ENCODE data around the gene LCOR.
"Not testable (repeated sequence)": the region's sequence is repeated elsewhere in the genome, so short reads cannot be mapped to it uniquely, and the experiment has no call there.

The LCOR gene

DNA sequence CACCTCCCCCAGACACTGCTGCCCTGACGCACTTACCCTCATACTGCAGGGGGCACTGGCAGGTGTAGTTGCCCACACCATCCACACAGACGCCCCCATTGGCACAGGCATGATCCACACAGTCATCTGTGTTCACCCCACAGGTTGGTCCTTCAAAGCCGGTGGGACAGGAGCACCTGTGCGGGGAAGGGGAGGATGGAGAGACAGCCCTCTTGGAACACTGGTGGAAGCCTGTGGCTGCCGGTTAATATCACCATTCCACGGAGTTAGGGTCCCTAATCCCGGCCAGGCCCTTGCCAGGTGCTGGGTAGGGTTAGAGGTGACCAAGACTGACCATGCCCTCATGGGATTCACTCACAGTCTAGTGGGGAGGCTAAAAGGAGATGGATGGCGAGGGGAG is 181.9 kb downstream of the LCOR start:
- DNase-seq (ENCODE audit: low spot score) = no peak

DNA sequence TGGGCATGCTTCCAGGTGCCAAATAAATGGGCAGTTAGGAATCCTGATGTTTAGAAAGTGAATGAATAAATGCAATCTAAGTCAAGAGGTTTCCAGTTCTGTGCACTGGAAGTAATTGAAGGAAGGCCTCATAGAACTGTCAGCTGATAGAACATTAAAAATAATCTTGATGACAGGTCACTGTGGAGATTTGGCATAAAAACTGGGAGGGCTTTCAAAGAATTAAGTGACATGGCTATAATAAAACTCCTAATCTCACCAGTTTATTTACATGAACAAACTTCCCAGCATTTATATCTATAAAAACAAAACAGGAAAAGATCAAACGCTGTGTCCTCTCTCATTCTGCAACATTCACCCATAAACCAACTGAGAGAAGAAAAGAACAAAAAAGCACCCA is 183.1 kb downstream of the LCOR start:
- DNase-seq (ENCODE audit: low spot score) = no peak

DNA sequence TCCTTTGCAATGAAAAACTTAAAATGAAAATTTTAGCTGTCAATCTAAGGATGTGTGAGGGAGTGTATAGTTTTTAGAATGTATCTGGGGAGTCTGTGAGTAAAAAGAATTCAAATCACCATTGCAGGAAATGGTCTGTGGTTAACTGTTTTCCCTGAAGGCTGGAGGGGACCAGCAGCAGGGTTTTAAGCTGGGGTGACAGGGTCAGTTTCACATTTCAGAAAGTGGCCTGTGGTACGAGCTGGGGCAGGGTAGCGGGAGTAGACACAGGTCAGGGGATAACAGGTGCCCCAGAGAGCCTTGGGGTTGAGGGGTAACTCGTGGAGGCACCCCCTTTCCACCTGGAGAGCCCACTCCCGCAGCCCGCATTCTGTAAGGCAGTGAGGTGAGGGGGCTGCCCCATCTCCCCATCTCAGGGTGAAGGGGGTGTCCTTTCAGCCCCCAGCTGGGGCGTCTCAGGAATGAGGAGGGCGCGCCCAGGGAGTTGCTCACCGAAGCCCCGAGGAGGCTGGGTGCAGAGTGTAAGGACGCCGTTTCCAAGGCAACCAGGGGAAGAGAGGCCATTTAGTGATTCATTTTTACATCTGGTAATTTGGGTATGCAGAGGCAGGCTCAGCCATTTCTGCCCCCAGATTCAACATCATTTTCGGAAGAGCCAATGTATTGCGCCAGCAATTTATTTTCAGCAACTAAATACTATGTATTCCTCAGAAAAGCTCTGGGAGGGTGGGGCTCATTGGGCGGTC is 184.8 kb downstream of the LCOR start:
- no peak for DNase-seq (ENCODE audit: low spot score)

DNA sequence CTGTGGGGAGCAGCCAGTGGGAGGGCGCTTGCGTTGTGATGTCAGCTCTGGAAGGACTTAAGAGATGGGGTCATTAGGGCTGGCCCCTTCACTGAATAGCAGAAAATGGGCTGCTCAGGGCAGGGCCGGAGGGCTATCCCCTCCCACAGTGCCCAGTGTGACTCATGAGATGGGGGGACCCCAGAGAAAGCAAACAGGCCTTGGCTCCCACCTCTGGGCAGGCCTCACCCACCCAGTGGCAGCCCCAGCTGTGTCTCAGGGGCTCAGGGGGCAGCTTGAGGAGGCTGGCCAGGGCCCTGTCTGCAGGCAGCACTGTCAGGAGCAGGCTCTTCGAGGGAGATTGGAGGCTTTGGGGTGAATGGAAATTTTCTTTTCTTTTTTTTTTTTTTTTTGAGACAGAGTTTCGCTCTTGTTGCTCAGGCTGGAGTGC is 185.4 kb downstream of the LCOR start:
- DNase-seq (ENCODE audit: low spot score) = no peak

DNA sequence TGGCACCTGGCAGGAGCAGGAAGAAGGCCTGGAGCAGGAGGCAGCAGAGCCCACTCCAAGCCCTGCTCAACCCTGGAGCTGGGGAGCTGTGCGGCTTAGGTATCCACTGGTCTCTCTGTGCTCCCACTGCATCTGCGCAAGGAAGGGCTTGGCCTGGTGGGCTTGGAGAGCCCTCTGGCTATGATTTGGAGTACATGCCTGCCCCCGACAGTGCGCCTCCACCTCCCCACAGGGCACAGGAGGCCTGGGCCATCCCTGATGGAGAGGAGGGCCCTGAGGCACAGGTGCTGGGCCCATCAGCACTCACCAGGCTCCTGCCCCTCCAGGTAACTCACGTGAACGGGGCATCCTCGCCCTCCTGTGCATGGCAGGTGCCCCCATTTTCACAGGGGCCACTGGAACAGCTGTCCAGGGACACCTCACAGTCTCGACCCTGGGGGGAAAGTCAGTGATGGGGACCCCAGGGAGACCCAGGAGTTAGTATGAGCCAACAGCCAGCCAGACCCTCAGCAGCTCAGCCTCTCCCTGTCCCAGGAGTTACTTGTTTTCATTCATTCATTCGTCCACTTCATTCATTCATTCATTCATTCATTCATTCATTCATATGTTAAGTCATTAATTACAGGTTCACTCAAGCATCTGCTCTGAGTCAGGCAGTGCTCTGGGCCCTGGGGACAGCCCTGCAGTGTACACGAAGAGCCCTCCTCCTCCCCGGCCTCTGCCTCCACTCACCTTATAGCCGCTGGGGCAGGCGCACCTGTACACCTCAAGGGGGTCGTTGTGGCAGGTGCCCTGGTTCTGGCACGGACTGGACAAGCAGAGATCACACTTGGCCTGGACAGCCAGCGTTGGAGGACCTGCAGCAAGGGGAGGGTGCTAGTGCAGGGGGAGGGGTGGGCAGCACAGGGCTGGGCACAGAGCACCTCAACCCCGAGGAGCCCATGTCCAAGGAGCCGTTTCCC is 186.4 kb downstream of the LCOR start:
- DNase-seq (ENCODE audit: low spot score) = no peak

DNA sequence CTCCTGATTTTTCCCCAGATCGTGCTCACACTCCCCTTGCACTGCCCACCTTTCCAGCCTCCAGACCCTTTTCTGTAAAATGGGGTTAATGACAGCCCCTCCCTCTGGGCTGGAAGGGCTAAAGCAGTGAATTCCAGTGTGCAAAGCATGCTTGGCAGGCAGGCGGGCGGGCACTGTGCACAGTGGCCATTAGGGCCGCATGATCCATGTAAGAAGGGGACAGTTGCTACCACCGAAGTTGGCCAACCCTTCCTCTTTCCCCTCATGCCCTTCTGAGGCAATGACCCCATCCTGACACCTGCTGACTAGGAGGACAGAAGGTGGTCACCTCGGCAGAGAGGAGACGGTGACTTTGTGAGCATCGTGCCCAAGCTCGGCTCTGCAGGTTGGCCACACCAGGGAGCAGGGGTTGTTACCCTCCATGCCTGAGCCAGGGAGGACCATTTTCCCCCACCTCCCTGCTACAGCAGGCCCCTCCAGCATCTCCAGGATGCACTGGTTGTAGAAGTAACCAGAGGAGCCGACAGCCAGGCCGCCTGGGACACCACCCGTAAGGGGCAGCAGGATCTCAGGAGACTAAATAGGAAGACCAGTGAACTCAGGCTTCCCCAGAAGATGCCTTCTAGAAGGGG is 187.2 kb downstream of the LCOR start:
- no peak for DNase-seq (ENCODE audit: low spot score)

DNA sequence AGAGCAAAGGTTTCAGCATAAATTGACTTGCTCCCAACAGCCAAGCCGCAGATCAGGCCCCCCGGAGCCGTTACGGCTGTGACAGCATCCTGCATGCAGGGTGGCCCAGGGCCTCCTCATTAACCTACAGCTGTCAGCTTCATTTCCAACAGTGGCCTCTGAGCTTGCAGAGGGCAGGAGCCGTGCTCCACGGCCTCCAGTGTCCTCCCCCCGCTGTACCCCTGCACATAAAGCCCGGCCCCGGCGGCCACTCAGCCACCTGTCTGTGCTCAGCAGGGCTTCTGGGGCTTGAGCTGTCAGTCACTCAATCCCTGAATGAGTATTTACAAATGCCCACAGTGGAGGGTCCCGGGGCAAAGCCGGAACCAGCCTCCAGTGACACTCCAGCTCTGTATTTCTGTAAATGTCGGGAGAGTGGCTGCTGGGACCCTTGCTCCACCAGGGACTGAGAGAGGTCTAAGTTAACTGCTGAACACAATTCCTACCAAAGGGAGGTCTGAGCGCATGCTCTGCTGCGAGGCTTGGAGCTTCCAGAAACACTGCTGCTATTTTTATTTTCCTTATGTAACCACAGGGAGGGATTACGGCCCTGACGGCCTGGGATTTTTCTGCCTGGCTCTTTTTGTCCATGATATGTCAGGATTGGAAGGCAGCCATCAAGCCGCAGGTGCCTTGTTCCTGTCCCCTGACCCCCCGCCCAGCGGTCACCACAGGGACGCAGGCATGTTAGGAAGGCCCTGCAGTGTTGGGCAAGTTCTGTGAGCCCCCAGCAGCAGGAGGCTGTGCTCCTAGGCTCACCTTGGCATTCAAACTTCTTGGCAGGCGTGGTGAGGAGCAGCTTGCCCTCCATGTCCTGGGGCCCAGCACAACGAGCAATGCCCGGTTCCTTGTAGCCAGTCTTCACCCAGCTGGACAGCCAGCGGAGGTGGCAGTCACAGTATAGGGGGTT is 188.6 kb downstream of the LCOR start:
- no peak for DNase-seq (ENCODE audit: low spot score)

DNA sequence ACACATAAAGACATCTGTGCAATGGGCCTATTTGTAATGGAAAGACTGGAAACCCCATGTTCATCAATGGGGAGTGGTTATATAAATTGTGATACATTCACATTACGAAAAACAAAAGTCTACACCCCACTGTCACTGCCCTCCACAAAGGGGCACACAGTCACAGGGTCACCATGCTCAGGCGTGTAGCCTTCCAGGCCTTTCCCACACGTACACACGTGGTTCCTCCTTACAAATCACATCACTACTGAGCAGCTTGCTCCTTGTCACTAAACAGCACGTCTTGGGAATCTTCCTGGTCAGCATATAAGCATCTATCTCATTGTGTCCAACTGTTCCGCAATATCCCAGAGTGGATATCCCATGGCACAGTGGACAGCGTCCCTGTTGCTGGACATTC is 190.5 kb downstream of the LCOR start:
- DNase-seq (ENCODE audit: low spot score) = no peak

DNA sequence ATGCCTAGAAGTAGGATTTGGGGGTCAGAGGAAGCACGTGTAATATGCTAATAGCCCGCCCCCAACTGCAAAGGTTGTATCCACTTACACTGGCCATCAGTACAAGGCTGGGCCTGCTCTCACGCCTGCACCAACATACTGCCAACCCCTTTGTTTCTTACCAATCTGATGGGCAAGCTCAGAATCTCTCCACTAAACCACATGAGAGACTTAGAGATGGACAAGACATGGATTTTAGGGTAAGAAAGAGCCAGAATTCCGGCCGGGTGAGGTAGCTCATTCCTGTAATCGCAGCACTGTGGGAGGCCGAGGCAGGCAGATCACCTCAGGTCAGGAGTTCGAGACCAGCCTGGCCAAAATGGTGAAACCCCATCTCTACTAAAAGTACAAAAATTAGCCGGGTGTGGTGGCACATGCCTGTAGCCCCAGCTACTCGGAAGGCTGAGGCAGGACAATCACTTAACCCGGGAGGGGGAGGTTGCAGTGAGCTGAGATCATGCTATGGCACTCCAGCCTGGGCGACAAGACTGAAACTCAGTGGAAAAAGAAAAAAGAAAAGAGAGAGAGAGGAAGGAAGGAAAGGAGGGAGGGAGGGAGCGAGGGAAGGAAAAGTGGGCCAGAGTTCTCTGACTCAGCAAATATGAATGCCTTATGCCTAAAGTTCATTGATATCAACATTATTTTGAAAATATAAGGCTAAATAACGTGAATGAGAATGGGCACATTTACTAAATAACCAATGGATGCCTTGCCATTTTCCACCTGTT is 191.5 kb downstream of the LCOR start:
- DNase-seq (ENCODE audit: low spot score) = no peak

DNA sequence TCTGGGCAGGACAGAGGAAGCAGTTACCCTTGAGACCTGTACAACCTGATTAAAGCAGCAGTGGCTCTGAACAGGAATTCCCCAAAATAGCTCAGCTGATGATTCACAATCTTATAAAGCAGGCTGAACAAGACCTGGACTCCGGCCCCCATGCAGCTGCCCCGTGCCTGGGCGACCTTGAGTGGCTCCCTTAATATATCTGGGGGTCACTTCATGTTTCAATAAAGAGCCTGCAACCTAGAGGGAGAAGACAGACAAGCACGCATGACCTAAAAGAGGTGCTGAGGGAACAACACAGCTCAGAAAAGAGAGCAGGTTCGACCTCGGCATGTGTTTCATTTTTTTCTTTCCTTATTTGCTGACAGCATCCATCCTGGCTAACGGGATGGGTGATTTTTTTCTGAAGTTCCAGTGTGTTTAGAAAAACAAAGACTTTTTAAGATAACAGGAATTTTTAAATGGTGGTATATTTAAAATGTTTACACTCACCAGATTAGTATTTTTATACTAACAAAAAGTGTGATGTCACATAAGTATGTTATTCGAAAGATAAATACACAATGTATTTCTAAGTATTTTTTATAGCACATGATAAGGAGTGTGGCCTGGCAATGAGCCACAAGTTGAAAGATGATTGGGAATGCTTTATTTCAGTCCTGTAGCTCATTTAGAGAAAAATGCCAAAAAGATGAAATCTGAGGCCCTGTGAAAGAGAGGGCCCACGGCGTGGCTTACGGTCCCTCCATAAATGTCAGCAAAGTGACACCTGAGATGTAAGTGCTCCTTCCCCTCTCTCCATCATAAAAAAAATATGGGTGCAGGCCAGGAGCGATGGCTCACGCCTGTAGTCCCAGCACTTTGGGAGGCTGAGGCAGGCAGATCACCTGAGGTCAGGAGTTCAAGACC is 192.3 kb downstream of the LCOR start:
- no peak for DNase-seq (ENCODE audit: low spot score)

DNA sequence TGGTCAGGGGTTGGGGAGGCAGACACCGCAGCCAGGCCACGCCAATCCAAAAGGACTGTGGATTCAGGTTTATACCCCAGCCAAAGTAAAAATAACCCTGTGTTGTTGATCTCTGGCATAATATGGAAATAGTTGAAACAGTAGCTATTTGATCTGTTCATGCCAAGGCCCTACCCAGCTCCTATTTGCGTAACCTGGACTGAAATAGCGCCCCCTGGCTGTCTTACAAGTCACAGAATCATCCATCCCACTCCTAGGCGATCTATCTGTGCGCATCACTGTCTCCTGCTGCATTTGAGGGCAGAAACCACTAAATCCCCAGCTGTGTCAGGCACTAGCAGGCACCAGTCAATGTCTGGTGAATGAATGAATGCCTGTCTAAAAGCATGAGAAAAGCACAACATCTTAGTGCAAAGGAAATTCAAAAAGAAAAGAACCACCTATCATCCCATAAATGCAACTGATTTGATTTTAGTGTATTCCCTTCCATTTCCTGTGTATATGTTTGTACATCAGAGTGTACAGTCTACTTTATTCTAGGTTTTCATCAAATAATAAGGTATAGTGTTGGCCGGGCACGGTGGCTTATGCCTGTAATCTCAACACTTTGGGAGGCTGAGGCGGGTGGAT is 193.6 kb downstream of the LCOR start:
- peak; percentile 34 for DNase-seq (ENCODE audit: low spot score)

DNA sequence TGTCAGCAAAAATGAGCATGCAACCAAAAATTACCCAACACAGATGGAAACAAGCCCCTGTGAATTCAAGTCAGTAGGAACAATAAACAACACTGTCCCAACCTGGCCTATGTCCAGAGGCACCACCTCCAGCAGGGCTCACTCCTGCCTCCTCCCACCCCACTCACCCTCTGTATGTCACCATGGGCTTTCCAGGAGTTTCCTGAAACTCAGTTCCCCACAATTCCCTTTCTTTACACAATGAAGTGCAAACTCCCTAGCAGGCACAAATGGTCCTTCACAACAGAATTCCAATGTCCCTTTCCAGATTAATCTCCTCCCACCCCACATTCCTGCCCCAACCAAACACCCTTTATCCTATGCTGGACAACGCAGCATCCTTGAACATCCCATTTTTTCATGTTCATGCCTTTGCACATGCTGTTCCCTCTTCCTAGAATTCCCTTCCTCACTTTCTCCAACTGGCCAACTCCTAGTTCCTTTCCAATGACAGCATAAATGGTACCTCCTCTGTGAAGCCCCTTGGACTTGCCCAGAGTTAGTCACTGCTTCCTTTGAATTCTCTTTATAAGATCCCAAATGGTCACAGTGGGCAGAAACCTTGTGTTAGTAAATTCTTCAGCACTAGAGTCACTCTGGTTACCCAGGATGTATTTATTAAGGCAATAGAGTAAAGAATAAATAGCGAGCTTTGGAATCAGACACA is 196.2 kb downstream of the LCOR start:
- no peak for DNase-seq (ENCODE audit: low spot score)

DNA sequence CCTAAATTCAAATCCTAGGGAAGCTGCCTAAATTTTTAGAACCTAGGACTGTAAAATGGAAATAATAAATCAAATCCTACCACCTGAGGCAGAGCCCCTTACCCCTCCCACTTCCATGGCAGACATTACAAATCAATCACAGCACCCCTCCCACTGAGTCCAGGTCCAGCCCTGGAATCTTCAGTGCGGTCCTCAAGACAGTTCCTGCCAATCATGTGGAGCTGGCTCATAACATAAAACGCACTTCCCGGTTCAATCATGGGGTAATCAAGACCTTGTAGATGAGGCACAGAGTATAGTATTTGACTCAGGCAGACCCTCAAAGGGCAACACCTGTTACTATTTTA is 196.7 kb downstream of the LCOR start:
- DNase-seq (ENCODE audit: low spot score) = no peak

DNA sequence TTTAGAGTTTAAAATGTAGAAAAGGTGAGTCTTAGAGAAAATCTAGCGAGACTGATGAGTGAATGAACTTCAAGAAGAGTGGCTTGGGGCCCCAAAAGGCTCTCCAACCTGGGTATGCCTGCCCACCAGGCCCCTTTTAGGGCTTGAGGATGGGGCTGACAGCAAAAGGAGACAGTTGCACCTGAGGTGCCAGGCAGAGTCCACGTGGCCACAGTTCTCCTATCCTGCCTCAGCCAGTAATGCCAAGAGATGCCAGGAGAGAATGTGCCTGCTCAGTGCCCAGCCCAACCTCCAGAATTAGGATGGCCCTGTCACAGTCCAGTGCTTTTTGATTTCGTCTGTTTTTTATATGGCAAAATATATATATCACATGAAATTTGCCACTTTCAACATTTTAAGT is 197.2 kb downstream of the LCOR start:
- no peak for DNase-seq (ENCODE audit: low spot score)

DNA sequence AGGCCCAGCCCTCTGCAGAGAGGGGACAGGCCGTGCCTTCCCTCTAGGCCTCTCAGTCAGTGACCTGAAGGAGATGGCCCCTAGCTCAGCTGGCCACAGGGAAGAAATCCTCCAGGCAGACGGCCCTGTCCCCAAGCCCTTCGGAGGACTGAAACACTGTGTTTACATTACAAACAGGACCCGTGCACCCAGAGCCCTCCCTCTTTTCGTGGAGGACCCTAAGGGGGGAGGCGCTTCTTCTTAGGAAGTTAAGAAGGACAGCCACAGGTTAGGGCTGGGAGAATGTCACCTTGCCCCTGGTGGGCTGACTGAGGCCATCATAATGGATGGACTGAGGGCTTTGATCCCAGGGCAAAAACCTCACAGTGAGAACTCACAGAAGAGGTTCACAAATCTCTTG is 198.8 kb downstream of the LCOR start:
- no peak for DNase-seq (ENCODE audit: low spot score)

DNA sequence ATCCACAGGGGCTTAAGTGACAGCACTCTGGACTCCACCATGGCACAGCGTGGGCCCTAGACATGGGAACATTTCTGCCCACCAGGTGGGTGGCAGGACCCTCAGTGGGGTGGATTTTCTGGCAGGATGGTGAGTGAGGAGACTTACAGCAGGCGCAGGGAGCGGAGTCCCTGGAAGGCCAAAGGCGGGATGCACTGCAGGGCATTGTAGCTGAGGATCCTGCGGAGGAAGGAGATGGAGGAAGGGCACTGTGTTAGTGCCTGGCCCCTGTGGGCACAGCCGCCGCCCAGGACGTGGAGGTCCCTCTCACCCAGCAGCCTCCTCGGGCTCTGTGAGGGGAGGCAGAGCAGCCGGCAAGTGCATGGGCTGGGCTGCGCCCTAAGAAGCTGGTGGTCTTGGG is 199.4 kb downstream of the LCOR start:
- no peak for DNase-seq (ENCODE audit: low spot score)

DNA sequence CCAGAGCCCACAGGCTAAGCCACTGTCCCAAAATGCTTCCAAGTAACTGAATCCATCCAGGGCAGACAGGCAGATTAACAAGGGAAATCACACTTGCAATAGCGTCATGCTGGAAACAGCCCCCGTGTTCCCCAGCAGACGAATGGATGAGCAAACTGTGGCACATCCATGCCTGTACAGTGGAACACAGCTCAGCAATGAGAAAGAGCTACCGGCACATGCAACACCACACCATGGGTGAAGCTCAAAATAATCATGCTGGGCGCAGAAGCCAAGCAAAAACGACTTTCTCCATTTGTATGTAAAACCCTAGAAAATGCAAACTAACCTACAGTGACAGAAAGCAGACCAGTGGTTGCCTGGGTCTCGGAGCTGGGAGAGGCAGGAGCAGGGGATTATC is 200.5 kb downstream of the LCOR start:
- DNase-seq (ENCODE audit: low spot score) = no peak

DNA sequence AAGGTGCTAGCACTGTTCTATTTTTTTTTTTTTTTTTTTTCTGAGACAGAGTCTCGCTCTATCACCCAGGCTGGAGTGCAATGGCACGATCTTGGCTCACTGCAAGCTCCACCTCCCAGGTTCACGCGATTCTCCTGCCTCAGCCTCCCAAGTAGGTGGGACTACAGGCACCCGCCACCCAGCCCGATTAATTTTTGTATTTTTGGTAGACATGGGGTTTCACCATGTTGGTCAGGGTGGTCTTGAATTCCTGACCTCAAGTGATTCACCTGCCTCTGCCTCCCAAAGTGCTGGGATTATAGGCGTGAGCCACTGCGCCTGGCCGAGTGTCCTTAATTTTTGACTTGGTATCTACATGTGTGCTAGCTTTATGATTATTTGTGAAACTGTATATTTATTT is 201.7 kb downstream of the LCOR start:
- not testable (repeated sequence) for DNase-seq (ENCODE audit: low spot score)

DNA sequence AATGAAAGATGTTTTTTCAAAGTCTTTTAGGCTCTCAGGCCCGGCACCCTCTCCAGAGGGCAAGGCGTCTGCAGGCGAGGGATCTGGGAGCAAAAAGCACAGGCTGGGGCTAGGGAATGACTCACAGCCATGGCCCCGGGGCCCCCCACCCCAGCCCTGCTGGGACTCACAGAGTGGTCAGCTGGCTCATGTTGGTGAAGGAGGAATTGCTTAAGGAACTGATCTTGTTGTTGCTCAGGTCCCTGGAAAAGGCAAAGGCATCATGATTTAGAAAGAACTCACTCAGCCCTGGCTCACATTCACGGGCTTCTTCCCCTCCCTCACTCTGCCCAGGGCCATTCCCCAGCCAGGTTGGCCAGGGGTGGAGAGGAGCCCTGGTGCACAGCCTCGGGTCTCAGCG is 202.2 kb downstream of the LCOR start:
- DNase-seq (ENCODE audit: low spot score) = no peak
